Measurements from ENCODE around the gene FAM114A1.

- TF ChIP-seq CTCF (conservative IDR thresholded peaks at IDR 0.05; ENCODE audit: low read length) (no peak), EZH2phosphoT487 (IDR thresholded peaks at IDR 0.05; ENCODE audit: borderline replicate concordance) (no peak)
Observed at GRCh38 chr4:38917481-38918025, 49.9 kb downstream of the FAM114A1 start.
